Bronchial smooth muscle cell (primary cell): ENCODE measurements around the gene SMAD9. TPM values are rescaled to one million over a fixed set of nuclear protein-coding genes. Genes with fewer than 3 reads are reported as not detected.

Experiments used
- total RNA-seq: library from RNA; depleted of rRNA; stranded (reverse); fragments of >200 nt; gene quantifications from 2 replicates; pipeline ENCODE4 v1.2.1, GENCODE V29; 2014

SMAD9 gene
- total RNA-seq, result 4.2 and 6.8 TPM in 2 replicates

GRCh38 chr13:36919833-36920615 is at the start of gene SMAD9:
Gene SMAD9 (minus strand): TSS chr13:36920238. CDS start chr13:36879689, 40,549 bp downstream.

GRCh38 chr13:36818804-36819738 is 101.0 kb downstream of the SMAD9 start, which contains the start of gene RFXAP:
Gene RFXAP (plus strand): TSS chr13:36819222. CDS start chr13:36819358, 136 bp downstream.

Other genes with a start within 250 kb of the SMAD9 start
- gene SERTM1, start 246.2 kb downstream of the SMAD9 start, total RNA-seq, result not detected in 2 replicates
- 1.3 TPM in 2 replicates for gene RFXAP, start 101.0 kb downstream of the SMAD9 start, total RNA-seq
- gene ALG5, start 79.1 kb upstream of the SMAD9 start, total RNA-seq, result 37.4 and 44.3 TPM in 2 replicates
- gene EXOSC8, start 80.5 kb upstream of the SMAD9 start, total RNA-seq, result 10.6 and 12.6 TPM in 2 replicates
- 23.3 and 39.2 TPM in 2 replicates for gene SUPT20H, start 139.4 kb upstream of the SMAD9 start, total RNA-seq
- gene CSNK1A1L, start 185.4 kb upstream of the SMAD9 start, total RNA-seq, result not detected in 2 replicates